Measurements from ENCODE around the gene DAZAP1.
A peak's percentile ranks its signal among the peaks of the same experiment; 100 is the strongest.

DAZAP1 gene

DNA sequence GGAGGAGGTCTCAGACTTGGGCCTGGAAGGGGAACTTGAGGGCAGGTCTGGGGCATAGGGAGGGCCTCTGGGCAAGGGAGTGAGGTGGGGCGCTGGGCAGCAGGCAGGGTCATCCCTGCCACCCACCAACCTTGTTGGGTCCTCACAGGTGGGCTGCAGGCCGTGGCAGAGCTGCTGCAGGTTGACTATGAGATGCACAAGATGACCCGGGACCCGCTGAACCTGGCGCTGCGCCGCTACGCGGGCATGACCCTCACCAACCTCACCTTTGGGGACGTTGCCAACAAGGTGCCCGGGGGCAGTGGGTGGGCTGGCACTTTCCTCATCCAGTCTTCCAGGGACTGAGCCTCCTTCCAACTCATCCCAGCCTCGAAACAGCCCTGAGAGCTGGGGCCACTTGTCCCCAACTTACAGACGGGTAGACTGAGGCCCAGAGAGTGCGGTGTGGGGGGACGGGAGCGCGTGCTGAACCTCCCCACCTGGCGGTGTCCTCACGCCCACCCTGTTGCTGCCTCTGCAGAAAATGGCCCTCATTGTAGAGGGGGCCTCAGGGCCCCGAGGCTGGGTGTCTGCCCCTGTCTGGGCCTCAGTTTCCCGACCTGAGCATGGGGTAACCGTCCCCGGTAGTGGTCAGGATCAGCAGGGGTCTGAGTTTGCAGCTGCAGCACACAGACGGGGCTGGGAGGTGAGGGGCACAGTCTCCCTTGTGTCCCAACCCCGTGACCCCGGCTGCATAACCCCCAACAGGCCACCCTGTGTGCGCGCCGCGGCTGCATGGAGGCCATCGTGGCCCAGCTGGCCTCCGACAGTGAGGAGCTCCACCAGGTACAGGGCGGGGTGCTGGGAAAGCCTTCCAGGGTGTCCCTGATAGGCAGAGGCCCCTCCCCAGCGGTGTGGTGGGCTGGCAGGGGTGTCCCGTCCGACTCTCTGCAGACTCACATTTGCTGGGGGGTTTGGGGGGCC, 52.9 kb downstream of the DAZAP1 start:
- DNase-seq = no peak

DNA sequence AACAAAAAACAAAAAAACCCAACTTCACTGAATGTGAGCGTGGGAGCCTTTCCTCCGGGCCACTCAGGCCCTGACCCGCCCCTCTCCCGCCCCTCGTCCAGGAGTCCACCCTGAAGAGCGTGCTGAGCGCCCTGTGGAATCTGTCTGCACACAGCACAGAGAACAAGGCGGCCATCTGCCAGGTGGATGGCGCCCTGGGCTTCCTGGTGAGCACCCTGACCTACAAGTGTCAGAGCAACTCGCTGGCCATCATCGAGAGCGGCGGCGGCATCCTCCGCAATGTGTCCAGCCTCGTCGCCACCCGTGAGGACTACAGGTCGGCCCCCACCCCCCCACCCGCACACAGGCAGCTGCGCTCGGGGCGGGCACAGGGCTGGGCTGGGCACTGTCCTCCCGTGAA, 54.5 kb downstream of the DAZAP1 start:
- no peak for DNase-seq

DNA sequence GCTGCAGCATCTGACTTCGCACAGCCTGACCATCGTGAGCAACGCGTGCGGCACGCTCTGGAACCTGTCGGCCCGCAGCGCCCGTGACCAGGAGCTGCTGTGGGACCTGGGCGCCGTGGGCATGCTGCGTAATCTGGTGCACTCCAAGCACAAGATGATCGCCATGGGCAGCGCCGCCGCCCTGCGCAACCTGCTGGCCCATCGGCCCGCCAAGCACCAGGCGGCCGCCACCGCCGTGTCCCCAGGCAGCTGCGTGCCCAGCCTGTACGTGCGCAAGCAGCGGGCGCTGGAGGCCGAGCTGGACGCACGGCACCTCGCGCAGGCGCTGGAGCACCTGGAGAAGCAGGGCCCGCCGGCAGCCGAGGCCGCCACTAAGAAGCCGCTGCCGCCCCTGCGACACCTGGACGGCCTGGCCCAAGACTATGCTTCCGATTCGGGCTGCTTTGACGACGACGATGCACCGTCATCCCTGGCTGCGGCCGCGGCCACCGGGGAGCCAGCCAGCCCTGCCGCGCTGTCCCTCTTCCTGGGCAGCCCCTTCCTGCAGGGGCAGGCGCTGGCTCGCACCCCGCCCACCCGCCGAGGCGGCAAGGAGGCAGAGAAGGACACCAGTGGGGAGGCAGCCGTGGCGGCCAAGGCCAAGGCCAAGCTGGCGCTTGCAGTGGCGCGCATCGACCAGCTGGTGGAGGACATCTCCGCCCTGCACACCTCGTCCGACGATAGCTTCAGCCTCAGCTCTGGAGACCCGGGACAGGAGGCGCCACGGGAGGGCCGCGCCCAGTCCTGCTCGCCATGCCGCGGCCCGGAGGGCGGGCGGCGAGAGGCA, 58.0 kb downstream of the DAZAP1 start:
- no peak for DNase-seq

DNA sequence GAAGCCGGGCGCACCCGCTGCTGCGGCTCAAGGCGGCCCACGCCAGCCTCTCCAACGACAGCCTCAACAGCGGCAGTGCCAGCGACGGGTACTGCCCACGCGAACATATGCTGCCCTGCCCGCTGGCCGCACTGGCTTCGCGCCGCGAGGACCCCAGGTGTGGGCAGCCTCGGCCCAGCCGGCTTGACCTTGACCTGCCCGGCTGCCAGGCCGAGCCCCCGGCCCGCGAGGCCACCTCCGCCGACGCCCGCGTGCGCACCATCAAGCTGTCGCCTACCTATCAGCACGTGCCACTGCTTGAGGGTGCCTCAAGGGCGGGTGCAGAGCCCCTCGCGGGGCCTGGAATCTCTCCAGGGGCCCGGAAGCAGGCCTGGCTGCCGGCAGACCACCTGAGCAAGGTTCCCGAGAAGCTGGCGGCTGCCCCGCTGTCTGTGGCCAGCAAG, 58.7 kb downstream of the DAZAP1 start:
- DNase-seq = no peak

DNA sequence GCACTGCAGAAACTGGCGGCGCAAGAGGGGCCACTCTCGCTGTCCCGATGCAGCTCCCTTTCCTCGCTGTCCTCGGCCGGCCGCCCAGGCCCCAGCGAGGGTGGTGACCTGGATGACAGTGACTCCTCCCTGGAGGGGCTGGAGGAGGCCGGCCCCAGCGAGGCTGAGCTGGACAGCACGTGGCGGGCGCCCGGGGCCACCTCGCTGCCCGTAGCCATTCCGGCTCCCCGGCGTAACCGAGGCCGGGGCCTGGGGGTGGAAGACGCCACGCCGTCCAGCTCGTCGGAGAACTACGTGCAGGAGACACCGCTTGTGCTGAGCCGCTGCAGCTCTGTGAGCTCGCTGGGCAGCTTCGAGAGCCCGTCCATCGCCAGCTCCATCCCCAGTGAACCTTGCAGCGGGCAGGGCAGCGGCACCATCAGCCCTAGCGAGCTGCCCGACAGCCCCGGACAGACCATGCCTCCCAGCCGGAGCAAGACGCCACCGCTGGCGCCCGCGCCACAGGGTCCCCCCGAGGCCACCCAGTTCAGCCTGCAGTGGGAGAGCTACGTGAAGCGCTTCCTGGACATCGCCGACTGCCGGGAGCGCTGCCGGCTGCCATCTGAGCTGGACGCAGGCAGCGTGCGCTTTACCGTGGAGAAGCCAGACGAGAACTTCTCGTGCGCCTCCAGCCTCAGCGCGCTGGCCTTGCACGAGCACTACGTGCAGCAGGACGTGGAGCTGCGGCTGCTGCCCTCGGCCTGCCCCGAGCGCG, 59.3 kb downstream of the DAZAP1 start:
- DNase-seq = no peak

DNA sequence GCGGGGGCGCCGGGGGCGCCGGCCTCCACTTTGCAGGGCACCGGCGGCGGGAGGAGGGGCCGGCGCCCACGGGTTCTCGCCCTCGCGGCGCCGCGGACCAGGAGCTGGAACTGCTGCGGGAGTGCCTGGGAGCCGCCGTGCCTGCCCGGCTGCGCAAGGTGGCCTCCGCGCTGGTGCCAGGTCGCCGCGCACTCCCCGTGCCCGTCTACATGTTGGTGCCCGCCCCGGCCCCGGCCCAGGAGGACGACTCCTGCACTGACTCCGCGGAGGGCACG, 59.8 kb downstream of the DAZAP1 start:
- DNase-seq = no peak

DNA sequence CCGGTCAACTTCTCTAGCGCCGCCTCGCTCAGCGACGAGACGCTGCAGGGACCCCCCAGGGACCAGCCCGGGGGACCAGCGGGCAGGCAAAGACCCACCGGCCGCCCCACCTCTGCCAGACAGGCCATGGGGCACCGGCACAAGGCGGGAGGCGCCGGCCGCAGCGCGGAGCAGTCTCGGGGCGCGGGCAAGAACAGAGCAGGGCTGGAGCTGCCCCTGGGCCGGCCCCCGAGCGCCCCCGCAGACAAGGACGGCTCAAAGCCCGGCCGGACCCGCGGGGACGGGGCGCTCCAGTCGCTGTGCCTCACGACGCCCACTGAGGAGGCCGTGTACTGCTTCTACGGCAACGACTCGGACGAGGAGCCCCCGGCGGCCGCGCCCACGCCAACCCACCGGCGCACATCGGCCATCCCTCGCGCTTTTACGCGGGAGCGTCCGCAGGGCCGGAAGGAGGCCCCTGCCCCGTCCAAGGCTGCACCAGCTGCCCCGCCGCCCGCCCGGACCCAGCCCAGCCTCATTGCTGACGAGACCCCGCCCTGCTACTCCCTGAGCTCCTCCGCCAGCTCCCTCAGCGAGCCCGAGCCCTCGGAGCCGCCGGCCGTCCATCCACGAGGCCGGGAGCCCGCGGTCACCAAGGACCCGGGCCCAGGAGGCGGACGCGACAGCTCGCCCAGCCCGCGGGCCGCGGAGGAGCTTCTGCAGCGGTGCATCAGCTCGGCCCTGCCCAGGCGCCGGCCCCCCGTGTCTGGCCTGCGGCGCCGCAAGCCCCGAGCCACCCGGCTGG, 60.3 kb downstream of the DAZAP1 start:
- no peak for DNase-seq

DNA sequence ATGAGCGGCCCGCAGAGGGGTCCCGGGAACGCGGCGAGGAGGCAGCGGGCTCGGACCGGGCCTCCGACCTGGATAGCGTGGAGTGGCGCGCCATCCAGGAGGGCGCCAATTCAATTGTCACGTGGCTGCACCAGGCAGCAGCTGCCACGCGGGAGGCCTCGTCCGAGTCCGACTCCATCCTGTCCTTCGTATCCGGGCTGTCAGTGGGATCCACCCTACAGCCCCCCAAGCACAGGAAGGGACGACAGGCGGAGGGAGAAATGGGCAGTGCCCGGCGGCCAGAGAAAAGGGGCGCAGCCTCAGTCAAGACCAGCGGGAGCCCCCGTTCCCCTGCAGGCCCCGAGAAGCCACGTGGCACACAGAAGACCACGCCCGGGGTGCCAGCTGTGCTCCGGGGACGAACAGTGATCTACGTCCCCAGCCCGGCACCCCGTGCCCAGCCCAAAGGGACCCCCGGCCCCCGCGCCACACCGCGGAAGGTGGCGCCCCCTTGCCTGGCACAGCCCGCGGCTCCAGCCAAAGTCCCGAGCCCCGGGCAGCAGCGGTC, 61.0 kb downstream of the DAZAP1 start:
- DNase-seq = no peak

DNA sequence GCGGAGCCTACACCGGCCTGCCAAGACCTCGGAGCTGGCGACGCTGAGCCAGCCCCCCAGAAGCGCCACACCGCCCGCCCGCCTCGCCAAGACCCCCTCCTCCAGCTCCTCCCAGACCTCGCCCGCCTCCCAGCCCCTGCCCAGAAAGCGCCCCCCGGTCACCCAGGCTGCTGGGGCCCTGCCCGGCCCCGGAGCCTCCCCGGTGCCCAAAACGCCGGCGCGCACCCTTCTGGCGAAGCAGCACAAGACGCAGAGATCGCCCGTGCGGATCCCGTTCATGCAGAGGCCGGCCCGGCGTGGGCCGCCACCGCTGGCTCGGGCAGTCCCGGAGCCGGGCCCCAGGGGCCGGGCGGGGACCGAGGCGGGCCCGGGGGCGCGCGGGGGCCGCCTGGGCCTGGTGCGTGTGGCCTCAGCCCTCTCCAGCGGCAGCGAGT, 61.5 kb downstream of the DAZAP1 start:
- peak; percentile 50 for DNase-seq

DNA sequence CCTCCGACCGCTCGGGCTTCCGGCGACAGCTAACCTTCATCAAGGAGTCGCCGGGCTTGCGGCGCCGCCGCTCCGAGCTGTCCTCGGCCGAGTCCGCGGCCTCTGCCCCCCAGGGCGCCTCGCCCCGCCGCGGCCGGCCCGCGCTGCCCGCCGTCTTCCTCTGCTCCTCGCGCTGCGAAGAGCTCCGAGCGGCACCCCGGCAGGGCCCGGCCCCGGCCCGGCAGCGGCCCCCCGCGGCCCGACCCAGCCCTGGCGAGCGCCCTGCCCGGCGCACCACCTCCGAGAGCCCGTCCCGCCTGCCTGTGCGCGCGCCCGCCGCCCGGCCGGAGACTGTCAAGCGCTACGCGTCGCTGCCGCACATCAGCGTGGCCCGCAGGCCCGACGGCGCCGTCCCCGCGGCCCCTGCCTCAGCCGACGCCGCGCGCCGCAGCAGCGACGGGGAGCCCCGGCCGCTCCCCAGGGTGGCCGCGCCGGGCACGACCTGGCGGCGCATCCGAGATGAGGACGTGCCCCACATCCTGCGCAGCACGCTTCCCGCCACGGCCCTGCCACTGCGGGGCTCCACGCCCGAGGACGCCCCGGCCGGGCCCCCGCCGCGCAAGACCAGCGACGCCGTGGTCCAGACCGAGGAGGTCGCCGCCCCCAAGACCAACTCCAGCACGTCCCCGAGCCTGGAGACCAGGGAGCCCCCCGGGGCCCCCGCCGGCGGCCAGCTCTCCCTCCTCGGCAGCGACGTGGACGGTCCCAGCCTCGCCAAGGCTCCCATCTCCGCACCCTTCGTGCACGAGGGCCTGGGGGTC, 62.1 kb downstream of the DAZAP1 start:
- DNase-seq = no peak

DNA sequence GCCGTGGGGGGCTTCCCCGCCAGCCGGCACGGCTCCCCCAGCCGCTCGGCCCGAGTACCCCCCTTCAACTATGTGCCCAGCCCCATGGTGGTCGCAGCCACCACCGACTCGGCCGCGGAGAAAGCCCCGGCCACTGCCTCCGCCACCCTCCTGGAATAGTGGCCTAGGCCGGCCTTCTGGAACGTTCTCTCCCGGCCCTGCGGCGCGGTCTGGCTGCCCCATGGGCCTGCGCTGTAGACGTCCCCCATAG, 62.6 kb downstream of the DAZAP1 start:
- DNase-seq = no peak

DNA sequence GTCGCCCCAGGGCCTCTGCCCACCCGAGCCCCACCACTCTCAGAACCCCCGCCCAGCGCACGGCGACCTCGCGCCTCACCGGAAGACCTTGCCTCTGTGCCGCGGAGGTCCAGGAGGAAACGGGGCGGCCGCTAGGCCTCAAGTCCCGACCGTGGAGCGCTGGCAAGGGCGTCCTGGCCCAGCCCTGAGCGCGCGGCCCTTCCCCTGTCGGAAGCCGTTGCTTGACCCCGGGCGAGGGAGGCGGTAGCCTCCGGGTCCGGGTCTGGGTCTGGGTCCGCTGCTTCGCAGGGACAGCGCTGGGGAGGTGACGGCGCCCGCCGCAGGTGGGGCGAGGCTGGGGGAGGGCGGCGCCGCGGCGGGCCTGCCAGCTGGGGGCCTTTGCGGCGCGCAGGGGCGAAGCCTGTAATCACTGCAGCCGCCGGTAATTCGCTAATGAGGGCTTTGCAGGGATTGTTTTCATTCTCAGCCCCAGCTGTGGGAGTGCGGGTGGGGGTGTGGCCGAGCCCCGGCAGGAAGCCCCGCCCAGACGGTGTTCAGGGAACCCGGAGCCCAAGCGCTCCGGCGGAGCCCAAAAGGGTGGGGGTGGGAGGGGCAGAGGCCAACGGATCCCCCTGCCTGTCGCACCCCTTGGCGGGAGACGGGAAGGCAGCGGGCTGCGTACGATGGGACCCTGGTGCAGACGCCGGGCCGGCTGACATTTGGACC, 63.1 kb downstream of the DAZAP1 start:
- peak; percentile 72 for DNase-seq

DNA sequence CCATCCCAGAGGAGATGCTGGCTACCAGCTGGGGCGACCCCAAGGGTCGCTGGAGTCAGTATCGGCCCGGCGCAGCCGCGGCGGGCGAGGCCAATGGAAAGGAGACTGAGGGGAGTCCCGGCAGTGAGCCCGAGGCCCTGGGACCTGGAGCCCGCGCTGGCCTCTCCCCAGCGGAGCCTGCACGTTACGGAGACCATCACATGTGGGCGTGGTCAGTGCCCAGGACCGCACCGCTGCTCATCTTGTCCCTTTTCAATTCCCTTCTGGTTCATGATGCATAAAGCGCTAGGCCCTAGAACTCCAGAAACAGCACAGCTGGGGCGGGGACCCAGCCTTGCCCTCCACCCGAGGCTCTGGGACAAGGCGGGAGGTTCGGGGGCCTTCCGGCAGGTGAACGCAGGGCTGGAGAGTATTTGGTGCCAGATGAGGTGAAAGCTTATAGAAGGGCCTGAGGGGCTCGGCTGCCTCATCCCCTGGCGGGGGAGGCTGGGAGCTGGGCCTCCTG, 63.7 kb downstream of the DAZAP1 start:
- DNase-seq = no peak

DNA sequence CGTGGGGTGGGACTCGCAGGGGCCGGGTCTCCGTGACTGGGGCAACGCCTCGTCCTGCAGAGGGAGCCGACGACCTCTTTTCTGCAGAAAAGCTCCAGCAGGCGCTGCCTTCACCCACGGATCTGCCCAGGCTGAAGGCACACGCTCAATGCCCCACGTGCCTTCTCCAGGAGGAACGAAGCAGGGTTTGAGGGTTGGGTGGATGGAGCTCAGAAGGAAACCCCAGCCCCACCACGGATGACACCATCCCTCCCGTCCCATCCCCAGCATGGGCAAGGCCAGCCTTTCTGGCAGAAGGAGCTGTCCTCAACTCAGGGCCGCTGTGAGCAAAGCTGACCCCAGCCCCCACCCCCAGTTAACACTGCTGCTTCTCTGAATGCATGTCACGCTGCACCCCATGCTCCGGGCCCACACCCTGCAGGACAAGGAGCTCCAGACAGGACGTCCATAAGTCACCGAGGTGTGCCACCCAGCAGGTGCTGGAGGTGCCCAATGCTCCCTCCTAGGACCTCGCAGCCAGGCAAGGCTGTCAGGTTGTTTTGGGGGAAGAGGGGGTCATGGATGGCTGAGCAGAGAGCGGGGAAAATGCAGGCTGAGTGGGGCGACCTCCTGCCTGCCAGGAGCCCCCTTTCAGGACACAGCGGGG, 64.3 kb downstream of the DAZAP1 start:
- no peak for DNase-seq

DNA sequence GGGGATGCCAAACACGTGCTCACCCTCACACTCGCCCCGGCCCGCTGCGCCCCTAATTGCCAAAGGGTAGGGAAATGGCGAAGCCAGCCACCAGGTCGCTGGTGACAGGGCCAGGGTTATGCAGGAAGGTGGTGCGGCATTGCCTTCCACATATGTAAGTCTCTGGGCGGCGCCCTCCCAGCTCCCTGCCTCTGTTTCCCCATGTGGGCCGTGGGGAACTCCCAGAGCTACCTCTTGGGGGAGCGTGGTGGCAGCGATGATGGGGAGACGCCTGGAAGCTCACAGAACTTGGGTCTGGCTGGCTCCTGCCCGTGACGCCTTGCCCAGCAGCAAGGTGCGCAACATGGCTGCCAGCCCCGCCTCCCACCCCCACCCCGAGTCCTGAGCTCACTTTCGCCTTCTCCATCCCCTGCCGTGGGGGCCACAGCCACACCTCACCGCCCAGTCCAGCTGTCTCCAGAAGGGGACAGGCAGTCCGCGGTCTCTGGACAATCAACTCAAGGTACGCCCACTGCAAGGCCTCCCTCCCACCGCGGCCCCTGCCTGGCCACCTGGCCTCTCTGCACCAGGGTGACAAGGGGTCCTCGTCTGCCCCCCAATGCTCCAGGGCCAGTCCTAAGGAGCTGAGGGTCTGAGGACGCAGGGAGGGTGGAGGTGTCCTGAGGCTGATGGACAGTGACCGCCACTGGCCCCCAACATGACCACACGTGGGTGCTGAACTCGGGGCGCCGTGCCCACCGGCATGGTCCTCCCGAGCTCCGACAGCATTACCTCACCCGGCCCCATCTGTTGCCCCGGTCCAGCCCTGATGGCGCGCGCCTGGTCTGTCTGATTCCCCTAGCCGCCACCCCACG, 65.1 kb downstream of the DAZAP1 start:
- DNase-seq = no peak

DNA sequence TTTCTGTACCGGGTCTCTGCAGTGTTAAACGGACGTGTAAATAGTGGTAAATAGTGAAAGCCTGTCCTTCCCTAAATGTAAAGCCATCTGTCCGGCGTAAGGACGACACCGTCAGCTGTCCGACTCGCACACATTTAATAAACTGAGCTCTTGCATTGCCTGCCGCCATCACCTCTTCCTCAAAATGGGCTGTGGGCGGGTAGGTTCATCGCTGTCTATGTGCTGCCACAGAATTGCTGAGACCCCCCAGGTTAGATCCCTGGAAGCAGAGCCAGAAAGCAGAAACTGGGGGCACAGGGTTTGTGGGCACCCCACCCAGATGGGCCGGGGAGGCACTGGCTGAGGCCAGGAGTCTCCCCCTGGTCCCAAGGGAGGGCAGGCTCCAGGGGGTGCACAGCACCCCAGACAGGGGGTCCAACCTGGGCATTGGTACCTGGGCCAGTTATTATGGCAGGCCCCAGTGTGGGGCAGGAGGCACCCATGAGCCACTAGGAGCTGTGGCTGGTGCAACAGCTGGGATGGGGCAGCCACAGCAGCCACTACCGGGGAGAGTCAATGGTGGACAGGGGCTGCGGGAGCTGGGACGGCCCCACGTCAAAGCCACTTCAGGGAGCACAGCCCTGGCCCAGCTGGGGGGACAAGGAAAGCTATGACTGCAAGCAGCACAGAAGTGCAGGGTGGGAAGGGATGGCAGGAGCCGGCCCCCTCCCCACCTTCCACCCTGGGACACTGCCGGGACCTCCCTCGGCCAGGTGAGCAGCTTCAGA, 65.9 kb downstream of the DAZAP1 start:
- DNase-seq = no peak

DNA sequence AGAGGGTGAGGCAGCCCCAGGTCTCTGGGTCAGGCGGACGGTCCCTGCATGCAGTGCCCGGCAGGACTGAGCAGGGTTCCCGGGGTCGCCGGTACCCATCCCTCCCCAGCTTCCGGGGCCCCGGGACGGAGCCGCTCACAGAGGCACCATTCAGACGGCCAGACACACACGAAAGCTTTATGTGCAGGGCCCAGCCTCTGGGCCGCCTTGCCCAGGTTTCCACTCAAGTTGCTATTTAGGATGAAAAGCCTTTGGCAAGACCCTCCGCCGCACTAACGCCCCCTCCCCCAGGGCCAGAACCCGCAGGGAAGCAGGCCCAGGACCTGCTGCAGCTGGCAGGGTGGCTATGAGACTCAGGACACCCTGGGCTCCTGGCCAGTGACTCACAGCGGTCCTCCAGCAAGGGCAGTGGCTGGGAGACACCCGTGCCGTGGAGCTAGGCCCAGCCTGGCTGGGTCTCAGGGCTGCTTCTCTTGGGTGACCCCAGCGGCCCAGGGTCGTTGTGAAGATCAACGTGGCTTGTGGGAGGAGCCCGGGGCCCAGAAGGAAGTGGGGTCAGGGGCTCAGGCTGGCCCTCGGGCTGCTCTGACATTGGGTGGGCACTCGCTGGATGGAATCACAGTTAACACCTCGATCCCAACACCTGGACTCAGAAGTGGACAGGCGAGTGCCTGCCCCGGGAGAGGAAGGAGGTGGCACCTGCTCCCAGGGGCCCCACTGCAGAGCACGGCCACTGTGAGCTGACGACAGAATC, 66.8 kb downstream of the DAZAP1 start:
- no peak for DNase-seq

Measured in stimulated activated CD4-positive, alpha-beta T cell treated with anti-CD3 and anti-CD28 coated beads, Interleukin-12 subunit alpha, Interleukin-12 subunit beta, amount 100 ng/mL, for 4 hours (primary cell).